Breast epithelium (tissue), 4 donors: ENCODE data around the gene MIA3. TPM values are rescaled to one million over a fixed set of nuclear protein-coding genes. Genes with fewer than 3 reads are reported as not detected.
A peak's percentile ranks its signal among the peaks of the same experiment; 100 is the strongest.
"Not testable (repeated sequence)": the region's sequence is repeated elsewhere in the genome, so short reads cannot be mapped to it uniquely, and the experiment has no call there.

ENCODE experiments used
- DNase-seq, 2 donors: peaks; one replicate each; pipeline ENCODE4 v3.0.0-alpha.2; 2019; ENCODE audit warnings: low spot score in 2 of 2
- H3K27ac ChIP-seq, 2 donors: fragments of 200-600 bp; sonication (generic) in 1 of 2; one replicate each; pipeline ENCODE4 v1.5.1; 2016 to 2019; ENCODE audit warnings: mild to moderate bottlenecking in 1 of 2
- H3K27me3 ChIP-seq, 2 donors: fragments of 200-600 bp; sonication (generic) in 1 of 2; one replicate each; pipeline versions ENCODE4 v1.5.1 to v1.6.0; 2017 to 2019; ENCODE audit warnings: control low read depth in 1 of 2, mild to moderate bottlenecking in 1 of 2
- H3K36me3 ChIP-seq: fragments of 200-600 bp; one replicate; pipeline ENCODE4 v1.5.1; 2019
- H3K4me1 ChIP-seq, 2 donors: fragments of 200-600 bp; sonication (generic); one replicate each; pipeline ENCODE4 v1.5.1; 2016 to 2019; ENCODE audit warnings: control low read depth in 1 of 2
- H3K4me3 ChIP-seq, 3 donors: fragments of 200-600 bp; sonication (generic); 1 replicate in 2 of 3; 2 replicates in 1 of 3; pipeline ENCODE4 v1.5.1; 2016 to 2019; ENCODE audit warnings: mild to moderate bottlenecking in 3 of 3, moderate library complexity in 2 of 3
- H3K9me3 ChIP-seq, 2 donors: fragments of 200-600 bp; sonication (generic) in 1 of 2; one replicate each; pipeline ENCODE4 v1.5.1; 2016 to 2019; ENCODE audit warnings: control low read depth in 1 of 2
- POLR2A ChIP-seq: fragments of 450-650 bp; IDR thresholded peaks from one replicate; pipeline ENCODE4 v1.6.1; 2016; ENCODE audit warnings: antibody characterized with exemption, mild to moderate bottlenecking, moderate library complexity
- POLR2AphosphoS5 ChIP-seq, 3 donors: sonication (generic); formaldehyde crosslinking; IDR thresholded peaks; one replicate each; pipeline ENCODE4 v1.6.1; 2017; ENCODE audit warnings: antibody characterized with exemption in 3 of 3
- intact Hi-C: fragments of 100-400 bp; cut with DNase I; formaldehyde crosslinking; loops from one replicate; pipeline ENCODE4 v1.15.1; 2023; ENCODE audit warnings: low total_unique reads
- total RNA-seq, 3 donors: library from RNA; depleted of rRNA; stranded (reverse); fragments of >200 nt; gene quantifications; one replicate each; pipeline ENCODE4 v1.1.0, GENCODE V29; 2016
- TF ChIP-seq, protein P1 (sequence below), 3 donors: fragments of 450-650 bp; IDR thresholded peaks; one replicate each; pipeline ENCODE4 v1.5.1; 2016 to 2017; ENCODE audit warnings: antibody characterized with exemption in 3 of 3, mild to moderate bottlenecking in 3 of 3, moderate library complexity in 3 of 3

The MIA3 gene
- total RNA-seq, 3 donors from 2014 or later = 54.4 to 101 (median 55.7) TPM

DNA sequence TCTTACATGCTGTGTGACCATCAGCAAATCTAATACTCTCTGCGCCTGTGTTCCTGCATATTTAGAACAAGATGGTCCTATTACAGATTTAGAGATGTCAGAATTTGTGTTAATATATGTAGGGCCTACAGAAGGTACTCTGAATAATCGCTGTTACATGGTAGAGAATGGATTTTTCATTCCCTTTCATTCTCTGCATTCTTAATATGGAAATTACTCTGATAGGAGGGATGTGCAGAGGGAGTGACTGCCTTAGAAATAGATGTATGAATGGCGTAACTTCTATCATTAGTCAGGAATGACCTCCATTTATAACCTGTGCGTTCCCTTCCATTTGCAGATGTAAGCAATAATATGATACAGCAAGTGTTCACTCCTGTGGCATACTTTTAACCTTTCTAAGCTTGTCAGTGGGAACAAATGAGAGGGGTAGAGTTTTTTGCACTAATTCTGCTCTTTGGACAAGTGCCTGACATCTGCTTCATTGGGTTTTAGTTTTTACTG lies 45.6 kb downstream of the MIA3 start:
- no peaks in the 10 kb centered on the region for H3K27me3 ChIP-seq
- H3K4me1 ChIP-seq = no peaks in the 10 kb centered on the region
- intact Hi-C loops = no loop called here
- no peak overlapping the region for H3K27ac ChIP-seq
- H3K9me3 ChIP-seq = no peaks in the 10 kb centered on the region
- no peak overlapping the region for H3K4me3 ChIP-seq
- TF ChIP-seq POLR2A = no peak
- no peak for TF ChIP-seq POLR2AphosphoS5 (IDR thresholded peaks at IDR 0.05)
- TF ChIP-seq, protein P1, sequence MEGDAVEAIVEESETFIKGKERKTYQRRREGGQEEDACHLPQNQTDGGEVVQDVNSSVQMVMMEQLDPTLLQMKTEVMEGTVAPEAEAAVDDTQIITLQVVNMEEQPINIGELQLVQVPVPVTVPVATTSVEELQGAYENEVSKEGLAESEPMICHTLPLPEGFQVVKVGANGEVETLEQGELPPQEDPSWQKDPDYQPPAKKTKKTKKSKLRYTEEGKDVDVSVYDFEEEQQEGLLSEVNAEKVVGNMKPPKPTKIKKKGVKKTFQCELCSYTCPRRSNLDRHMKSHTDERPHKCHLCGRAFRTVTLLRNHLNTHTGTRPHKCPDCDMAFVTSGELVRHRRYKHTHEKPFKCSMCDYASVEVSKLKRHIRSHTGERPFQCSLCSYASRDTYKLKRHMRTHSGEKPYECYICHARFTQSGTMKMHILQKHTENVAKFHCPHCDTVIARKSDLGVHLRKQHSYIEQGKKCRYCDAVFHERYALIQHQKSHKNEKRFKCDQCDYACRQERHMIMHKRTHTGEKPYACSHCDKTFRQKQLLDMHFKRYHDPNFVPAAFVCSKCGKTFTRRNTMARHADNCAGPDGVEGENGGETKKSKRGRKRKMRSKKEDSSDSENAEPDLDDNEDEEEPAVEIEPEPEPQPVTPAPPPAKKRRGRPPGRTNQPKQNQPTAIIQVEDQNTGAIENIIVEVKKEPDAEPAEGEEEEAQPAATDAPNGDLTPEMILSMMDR (IDR thresholded peaks at IDR 0.05) = no peak
- no peak for DNase-seq
- H3K36me3 ChIP-seq = peaks cover 11% of the 10 kb centered on the region

DNA sequence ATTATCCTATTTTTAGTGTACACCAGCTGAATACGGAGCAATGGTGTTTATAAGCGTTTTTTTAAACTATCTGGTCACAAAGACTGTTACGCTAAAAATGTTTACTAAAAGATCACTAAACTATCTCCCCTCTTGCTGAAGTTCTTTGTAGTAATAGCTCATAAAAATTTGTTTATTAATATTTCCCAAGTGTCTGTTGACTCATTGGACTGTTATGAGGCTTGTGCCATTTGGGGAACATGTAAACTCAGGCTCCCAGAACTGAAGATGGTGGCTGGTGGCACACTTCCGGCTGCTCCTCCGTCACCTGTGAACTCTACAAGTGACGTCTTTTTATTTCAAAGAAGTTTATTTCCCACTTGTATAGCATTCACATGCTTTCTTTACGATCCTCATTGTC lies 48.1 kb downstream of the MIA3 start:
- DNase-seq = no peak
- no peaks in the 10 kb centered on the region for H3K27me3 ChIP-seq
- TF ChIP-seq, protein P1 (IDR thresholded peaks at IDR 0.05) = no peak
- no peak for TF ChIP-seq POLR2AphosphoS5 (IDR thresholded peaks at IDR 0.05)
- TF ChIP-seq POLR2A = no peak
- H3K4me1 ChIP-seq = no peaks in the 10 kb centered on the region
- H3K27ac ChIP-seq = no peak overlapping the region
- H3K9me3 ChIP-seq = no peaks in the 10 kb centered on the region
- H3K36me3 ChIP-seq = peaks cover 4% of the 10 kb centered on the region
- H3K4me3 ChIP-seq = no peak overlapping the region
- intact Hi-C loops = no loop called here

DNA sequence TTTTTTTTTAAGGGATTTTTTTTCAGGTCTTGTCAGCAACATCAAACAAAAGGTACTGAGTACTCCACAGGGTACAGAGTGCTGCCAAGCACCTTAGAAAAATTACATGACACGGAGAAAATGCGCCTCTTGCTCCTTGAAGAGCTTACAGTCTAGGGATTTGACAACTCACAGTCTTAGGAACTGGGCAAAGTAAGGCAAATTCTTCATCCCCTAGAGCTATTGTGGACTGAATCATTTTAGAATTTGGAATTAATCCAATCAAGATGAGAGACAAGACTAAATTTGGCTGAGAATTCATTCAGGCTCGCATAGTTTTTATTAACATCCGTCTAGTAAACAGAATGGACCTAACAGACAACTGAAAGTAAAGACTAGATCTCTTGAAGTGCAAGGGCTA lies 50.3 kb downstream of the MIA3 start:
- H3K4me1 ChIP-seq, H3K9me3 ChIP-seq, H3K36me3 ChIP-seq, H3K27ac ChIP-seq, H3K4me3 ChIP-seq, H3K27me3 ChIP-seq, DNase-seq, intact Hi-C loops: not testable (repeated sequence)

DNA sequence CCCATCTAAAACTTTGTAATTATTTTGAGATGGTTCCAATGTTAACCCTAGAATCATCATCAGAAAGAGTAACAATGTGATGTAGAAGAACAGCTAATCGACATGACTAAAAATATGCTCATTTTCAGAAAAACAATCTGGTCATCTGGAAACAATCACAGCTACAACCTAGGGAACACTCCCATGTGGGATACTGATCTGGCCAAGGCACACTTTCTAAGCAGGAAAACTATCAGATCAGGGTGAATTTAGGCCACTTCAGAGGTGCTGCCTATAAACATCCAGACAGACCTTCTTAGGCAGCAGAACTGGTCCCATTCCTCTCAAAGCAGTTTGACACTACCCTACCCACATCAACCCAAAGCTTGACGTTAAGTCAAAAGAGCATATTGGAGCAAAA lies 51.2 kb downstream of the MIA3 start:
- H3K9me3 ChIP-seq, H3K27me3 ChIP-seq, H3K4me3 ChIP-seq, H3K36me3 ChIP-seq, H3K27ac ChIP-seq, DNase-seq, intact Hi-C loops, H3K4me1 ChIP-seq: not testable (repeated sequence)

DNA sequence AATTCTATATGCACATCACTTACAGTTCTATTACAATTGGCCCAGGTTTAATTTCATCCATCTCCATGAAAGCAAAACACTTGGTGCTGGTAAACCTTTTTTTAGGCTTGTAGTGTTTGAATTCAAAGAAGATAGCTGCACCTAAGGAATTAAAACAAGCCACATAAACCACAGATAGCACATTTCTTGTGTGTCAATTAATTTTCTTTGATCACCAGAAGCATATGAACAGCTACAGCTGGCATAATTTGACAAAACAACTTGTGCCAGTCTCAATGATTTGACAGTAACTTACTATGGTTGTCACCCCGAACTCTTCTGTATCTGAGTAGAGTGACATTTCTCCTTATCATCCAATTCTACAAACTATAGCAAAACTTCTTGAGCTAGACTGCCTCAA lies 52.2 kb downstream of the MIA3 start:
- H3K27me3 ChIP-seq = no peaks in the 10 kb centered on the region
- peak overlapping the region in 1 of 2 donors; percentile 19 for H3K27ac ChIP-seq
- H3K4me1 ChIP-seq = no peaks in the 10 kb centered on the region
- no peak for DNase-seq
- H3K9me3 ChIP-seq = no peaks in the 10 kb centered on the region
- no peak overlapping the region for H3K4me3 ChIP-seq
- peaks cover 4% of the 10 kb centered on the region for H3K36me3 ChIP-seq
- intact Hi-C loops = no loop called here
- no peak for TF ChIP-seq POLR2A
- TF ChIP-seq, protein P1 (IDR thresholded peaks at IDR 0.05) = no peak

DNA sequence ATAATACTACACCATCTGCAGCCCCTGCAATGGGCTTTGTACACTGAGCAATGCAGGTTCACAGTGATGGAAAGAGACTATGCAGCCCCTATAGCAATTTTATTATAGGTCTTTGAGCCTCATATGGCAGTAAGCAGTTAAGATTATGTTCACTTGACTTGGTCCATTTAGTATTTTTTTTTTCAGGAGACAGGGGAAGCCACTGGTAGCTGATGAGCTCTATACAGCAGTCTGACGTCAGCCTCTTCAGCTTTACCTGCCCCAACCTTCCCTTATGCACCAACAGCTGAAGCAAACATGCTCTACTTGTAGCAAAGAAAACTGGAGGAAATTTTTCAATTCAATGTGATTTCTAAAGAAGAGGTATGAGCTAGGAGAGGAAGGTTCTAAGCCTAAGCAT lies 62.2 kb downstream of the MIA3 start:
- Histone ChIP-seq H3K27me3 (no peaks in the 10 kb centered on the region), H3K9me3 (no peaks in the 10 kb centered on the region), H3K27ac (no peak overlapping the region), H3K4me1 (no peaks in the 10 kb centered on the region), H3K4me3 (no peak overlapping the region), H3K36me3 (peaks cover 5% of the 10 kb centered on the region)
- intact Hi-C loops = no loop called here
- TF ChIP-seq POLR2A = no peak
- TF ChIP-seq, protein P1 (IDR thresholded peaks at IDR 0.05) = no peak
- no peak for TF ChIP-seq POLR2AphosphoS5 (IDR thresholded peaks at IDR 0.05)
- DNase-seq = no peak
